ENCODE measurements around the gene SVOP.

The SVOP gene

GRCh38 chr12:108955225-108955835 lies 65.5 kb downstream of the SVOP start:
- no peak for DNase-seq (ENCODE audit: low read depth)
- H3K4me3 ChIP-seq (ENCODE audit: control insufficient read depth, low read depth, low read length): no peak overlapping the region
- TF ChIP-seq CTCF (IDR thresholded peaks at IDR 0.05; ENCODE audit: control insufficient read depth, insufficient read depth, low read depth, low read length, missing control alignments): no peak

DNA sequence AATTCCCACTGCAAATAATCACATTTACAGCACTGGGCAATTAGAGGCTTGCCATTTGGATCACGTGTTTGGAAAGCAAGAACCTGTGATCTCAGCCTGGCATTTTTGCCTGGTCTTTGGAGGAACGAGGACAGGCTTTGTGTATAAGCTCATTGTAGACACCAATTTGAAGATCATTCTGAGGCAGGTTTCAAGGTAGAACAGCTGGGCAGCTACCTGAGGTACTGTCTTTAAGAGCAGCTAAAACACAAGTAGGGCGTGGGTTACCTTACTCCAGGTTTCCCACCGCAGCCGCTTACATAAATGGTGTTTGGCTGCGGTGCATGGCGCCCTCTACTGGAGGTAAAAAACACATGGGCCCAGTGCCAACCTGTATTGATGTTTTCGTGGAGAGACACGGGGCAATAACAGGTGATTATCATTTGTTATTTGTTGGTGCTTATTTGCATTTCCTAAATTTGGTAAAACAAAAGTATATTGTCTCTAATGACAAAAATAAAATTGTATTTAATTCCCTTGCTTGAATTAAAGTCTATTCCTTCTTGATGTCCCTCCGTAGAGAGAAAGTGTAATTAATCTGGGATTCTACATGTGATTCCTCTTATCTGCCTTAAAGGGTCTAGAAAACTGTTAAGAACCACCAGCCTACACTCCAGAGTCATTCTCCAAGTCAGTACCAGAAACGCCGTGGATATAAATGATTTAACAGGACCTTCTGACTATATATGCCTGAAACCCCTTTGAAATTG lies 69.7 kb downstream of the SVOP start:
- TF ChIP-seq CTCF (IDR thresholded peaks at IDR 0.05; ENCODE audit: control insufficient read depth, insufficient read depth, low read depth, low read length, missing control alignments): peak; percentile 88
- no peak for DNase-seq (ENCODE audit: low read depth)
- no peak overlapping the region for H3K4me3 ChIP-seq (ENCODE audit: control insufficient read depth, low read depth, low read length)

DNA sequence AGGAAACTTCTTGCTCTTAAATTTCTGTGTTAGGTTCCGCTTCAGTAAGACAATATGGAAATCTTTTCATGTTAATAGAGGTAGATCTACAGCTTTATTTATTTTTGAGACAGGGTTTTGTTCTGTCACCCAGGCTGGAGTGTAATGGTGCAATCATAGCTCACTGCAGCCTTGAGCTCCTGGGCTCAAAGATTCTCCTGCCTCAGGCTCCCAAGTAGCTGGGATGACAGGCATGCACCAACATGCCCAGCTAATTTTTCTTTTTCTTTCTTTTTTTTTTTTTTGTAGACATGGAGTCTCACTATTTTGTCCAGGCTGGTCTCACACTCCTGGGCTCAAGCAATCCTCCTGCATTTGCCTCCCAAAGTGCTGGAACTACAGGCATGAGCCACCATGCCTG lies 70.9 kb downstream of the SVOP start:
- no peak for DNase-seq (ENCODE audit: low read depth)
- H3K4me3 ChIP-seq (ENCODE audit: control insufficient read depth, low read depth, low read length): no peak overlapping the region
- no peak for TF ChIP-seq CTCF (IDR thresholded peaks at IDR 0.05; ENCODE audit: control insufficient read depth, insufficient read depth, low read depth, low read length, missing control alignments)

- no peak for TF ChIP-seq CTCF (IDR thresholded peaks at IDR 0.05; ENCODE audit: control insufficient read depth, insufficient read depth, low read depth, low read length, missing control alignments)
- DNase-seq (ENCODE audit: low read depth): no peak
- no peak overlapping the region for H3K4me3 ChIP-seq (ENCODE audit: control insufficient read depth, low read depth, low read length)
Measured at GRCh38 chr12:108948367-108948766, 72.5 kb downstream of the SVOP start.

DNA sequence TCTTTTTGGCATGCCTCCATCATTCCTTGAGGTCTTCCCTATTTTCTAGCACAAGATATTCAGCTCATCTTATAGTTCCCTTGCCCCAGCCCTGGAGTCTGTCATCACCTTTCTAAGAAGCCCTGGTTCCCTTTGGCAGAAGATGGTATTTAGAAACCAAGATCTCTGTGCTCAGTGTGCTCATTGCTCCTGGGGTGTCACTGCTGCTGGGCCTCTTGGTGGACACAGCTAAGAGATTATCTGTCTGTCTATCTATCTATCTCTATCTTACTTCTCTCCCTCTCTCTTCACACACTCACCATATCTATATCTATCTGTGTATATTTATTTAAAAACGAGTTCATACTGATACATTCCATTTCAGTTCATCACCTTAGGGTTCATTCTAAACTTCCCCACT lies 73.8 kb downstream of the SVOP start:
- DNase-seq (ENCODE audit: low read depth): no peak

GRCh38 chr12:108940138-108940537 lies 80.7 kb downstream of the SVOP start:
- no peak for DNase-seq (ENCODE audit: low read depth)
- TF ChIP-seq CTCF (IDR thresholded peaks at IDR 0.05; ENCODE audit: control insufficient read depth, insufficient read depth, low read depth, low read length, missing control alignments): no peak
- no peak overlapping the region for H3K4me3 ChIP-seq (ENCODE audit: control insufficient read depth, low read depth, low read length)

More for the DNA sequence above, 73.8 kb downstream of the SVOP start:
- H3K4me3 ChIP-seq (ENCODE audit: control insufficient read depth, low read depth, low read length): no peak overlapping the region
- no peak for TF ChIP-seq CTCF (IDR thresholded peaks at IDR 0.05; ENCODE audit: control insufficient read depth, insufficient read depth, low read depth, low read length, missing control alignments)

Data from AG09309 (cell line).